T-helper 1 cell (primary cell): ENCODE measurements around the gene LHX2.

Source experiments
- DNase-seq, 5 donors: peaks; one replicate each; pipeline ENCODE4 v3.0.0-alpha.2; 2012 to 2020

Gene LHX2

DNA sequence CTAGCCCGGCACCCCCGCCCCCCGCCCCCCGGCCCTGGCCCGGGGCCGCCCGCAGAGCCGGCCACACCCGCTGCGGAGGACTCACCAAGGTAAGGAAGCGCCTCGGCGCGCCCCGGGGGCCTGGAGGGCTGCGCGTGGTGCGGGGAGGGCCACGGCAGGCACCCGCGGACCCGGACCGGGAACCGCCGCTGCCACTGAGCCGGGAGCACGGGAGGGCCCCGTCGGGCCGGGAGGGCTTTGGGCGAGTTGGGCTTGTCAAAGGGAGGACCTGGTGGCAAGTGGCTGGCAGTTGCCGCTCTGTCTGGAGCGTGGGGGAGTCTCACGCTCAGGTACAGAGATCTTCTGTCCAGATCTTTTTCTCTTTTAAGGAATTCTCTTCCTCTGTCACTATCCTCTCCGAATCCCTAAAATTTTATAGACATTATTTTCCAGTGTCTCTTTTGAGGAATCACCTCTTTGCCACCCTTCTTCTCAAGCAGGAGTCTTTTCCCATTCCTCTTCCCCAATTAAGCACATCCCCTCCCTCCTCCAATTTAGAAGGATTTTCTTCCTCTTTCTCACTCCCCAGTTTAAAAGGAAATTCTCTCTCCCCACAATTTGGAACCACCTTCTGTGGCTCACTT is 11.3 kb upstream of the LHX2 start:
- no peak for DNase-seq

DNA sequence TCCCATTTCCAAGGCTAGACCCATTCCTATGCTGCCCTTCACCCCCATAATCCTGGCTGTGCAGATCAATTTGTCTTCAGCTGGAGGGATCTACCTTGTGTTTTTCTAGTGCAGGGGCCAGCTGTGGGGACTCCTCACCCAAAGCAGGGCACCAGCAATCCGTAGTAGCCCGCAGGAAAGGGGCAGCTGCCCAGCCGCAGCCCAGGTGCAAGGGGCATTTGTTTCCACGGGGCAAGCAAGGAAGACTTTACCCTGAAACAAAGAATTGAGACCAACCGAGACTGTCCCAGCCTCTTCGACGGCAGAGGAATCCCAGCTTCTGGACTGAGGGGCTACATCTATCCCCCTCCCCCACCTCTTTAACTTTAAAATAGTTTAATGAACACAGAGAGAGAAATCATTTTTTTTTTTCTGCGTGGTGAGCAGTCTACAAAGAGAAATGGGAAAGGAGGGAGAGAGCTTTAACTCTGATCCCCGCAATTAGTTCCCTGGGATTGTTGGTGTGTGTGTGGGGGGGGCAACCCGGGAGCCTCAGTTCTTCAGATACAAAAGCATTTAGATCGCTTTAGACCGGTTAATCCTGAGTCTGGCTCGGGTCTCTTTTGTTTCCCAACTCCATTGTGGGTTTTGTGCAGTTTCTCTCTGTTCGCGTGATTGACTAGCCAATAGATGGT is 10.6 kb upstream of the LHX2 start:
- no peak for DNase-seq

DNA sequence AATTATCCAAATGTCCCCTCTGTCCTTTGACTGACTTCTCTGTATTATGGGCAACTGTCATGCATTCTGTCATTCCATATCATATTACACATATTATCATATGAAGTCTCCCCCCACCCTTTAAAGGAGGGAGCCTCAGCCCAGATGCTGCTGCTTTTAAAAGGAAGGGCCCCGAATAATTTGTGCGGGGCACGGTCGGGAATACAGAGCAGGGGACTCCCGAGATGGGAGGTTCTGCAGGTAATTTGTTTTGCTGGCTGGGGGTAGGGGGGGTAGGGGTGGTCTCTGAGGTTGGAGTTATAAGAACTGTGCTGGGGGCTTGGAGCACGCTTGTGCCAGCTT is 10.1 kb upstream of the LHX2 start:
- DNase-seq, result no peak

- no peak for DNase-seq
Measured at GRCh38 chr9:124001866-124002525, 9.6 kb upstream of the LHX2 start.

DNA sequence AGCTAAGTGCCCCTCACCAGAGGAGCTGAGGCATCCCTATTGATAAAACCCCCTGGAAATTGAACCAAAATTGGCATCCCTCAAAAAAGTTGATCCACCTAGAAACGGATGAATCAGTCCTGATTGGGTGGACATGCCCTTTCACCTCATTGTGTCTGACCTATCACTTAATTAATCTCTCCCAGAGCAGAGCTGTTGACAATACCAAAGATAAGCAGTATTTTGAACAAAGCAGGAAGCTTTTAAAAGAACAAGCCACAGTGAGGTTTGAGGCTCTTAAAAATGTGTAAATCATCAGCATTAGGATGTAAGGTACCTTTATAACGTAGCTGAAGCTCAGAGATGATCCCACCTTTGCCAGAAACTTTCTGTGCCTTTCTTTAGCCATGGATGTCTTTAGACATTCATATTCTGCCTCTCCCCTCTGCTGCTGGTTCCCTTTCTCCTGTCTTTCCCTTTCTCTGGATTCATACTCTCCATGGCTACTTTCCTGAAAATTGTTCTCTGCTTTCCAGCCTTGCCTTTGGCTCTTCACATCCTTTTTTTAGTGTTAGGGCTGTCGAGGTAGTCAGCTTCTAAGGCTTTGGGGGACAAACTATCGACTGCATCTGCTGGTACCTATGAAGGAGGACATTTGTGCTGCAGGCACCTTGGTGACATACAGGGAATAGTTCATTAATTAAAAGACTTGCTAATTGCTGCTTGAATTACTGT is 7.8 kb upstream of the LHX2 start:
- no peak for DNase-seq

GRCh38 chr9:124004593-124004992 is 7.0 kb upstream of the LHX2 start:
- no peak for DNase-seq

DNA sequence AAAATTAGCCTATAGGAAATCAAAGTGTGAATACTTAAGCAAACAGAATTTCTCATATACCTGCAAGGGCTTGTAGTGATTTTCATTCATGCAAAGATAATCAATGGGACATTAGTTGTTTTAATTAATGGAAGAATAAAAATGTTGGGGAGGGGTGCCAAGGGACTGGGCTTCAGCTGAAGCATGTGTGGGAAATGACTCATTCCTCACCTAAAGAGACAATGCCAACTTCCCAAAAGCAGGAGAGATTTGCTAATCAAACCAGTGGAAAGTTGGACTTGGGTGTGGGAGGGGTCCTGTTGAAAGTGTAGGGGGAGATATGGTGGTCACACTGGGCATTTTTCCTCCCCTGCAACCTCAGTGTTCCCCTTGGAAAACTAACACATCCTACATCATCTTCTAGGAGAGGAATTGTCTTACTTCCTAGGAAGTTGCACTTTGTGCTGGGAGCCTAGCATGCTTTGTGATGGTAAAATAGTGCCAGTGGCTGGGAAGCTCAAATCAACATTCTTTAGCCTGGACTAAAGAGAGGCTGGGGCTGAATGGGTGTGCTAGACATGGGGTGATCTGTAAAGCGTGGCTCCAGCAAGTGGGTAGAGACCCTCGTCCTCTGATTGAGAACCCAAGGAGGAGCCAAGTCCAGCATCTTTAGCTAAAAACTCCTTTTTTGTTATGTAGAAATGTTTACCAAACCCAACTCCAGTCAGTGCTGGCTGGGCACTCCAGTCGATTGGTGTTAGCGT is 6.4 kb upstream of the LHX2 start:
- no peak for DNase-seq

GRCh38 chr9:124006448-124007361 is 4.9 kb upstream of the LHX2 start:
- DNase-seq, result no peak

GRCh38 chr9:124007565-124008302 is 3.8 kb upstream of the LHX2 start:
- DNase-seq, result no peak

DNA sequence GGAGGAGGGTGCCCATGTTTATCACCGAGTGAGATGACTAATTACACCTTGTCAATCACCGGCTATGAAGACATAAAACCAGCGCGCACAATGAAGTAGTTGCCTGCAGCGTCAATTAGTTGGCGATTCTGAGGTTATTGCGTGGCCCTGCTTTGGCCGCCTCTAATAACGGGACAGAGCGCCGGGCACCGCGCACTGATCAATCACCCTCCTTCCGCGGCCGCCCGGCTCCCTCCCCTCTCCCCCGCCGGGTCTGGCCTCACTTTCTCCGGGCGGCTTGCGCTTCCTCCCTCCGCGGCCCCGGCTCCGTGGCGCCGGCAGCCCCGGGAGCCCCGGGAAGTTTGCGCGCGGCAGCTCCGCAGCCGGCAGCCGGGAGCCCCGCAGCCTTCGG is 3.3 kb upstream of the LHX2 start:
- no peak for DNase-seq

DNA sequence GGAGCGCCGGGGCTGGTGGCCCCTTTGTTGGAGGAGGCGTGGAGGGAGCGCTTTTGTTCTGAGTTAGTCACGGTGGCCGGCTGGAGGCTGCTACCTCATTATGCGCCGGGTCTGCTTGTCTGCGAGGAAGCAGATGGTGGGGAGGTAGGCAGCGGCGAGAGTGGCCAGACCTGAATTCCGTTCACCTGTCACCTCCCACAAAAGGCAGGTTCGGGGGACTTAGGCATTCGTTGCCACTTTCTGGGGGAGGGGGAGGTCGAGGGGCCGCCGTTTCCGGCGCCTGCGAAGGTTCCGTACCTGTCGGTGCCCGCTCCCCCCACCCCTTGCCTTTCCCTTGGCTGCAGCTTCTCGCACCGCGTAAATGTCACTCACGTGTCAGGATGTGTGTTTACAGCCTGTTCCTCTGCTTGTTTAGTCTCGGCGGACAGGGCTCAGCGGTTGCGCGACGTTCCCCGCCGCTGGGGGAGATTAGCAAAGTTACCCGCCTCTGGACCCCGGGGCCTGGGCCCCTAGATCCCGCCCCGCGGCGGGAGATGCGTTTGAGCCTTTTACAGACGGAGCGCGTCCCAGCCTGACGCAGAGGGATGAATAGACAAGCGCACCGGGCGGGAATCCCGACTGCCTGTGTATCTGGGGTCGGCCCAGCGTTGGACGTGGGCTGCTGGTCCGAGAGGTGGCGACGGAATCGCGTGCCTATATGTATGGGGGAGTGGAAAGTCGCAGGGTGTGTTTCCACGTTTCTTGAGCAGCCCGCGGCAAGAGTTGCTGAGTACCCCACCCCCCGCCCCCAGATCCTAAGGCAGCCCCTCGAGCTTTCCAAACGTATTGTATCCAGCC is 2.7 kb upstream of the LHX2 start:
- DNase-seq, result no peak

DNA sequence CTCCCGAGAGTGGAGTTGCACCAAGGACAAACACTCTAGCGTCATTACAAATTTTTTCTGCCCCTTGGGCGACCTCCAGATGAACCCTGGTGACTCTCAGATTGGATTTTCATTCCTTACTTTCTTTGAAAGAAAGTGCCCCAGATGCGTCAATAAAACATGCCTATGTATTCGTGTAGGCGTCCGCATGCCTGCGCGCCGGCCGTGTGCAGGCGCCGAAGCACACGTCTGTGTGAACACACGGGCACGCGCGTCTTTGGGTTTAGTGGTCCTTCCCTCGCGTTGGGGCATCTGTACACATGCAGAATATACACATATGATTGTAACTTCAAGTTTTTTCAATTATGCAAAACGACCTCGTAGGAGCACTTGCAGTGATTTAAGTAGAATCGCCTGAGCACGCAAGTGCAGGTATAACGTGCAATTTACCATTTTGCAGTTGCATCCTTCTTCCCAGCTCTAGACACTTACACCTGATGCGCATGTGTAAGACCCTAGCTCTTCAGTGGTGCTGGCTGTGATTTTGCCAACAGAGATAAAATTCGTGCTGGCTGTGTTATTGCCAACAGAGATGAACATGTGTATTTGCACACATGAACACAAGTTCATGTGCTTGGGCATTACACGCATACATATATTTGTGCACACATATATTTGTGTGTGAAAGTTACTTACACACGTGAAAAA is 1.9 kb upstream of the LHX2 start:
- DNase-seq, result no peak

DNA sequence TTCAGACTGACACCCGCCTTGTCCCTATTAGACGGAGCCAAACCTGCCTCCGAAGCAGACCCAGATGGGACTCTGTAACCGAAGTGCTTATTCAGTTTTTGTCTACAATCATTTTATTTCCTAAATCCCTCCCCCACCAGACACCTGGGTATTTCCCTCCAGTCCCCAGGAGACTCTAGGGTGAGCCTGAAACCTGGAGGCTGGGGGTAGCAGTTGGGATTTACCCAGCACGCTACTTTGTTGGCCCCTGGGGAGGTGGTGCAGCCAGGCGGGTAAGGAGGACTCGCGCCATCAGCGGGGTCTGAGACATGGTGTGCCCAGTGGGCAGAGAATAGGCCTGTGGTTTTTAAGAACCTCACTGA is 1.3 kb upstream of the LHX2 start:
- no peak for DNase-seq

DNA sequence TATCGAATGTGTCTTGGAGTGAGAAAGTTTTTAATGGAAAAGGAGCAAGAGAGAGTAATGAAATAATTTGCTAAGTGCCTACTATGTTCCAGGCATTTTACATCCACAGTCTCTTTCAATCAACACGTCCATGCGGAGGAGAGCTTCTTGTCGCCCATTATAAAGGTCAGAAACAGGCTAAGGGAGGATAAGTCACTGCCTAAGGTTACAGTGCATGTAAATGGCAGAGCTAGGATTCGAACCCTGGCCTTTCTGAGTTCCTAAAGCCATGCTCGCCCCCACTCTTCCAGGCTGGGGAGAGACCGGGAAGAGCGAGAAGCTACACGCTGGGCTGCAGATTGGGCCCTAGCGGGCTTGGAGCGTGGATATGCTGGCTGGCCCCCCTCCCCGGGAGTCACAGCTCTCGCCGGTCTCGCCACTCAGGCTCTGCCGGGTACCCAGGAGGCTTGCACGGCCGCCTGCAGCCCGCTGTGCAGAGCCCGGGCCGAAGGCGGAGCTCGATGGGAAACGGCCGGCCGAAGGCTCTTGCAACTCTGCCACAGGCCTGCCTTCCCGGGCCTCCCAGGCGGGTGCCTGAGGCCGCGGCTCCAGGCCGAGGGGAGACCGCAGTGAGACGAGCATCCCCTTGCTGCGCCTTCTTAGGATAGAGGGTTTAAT is 775 bp upstream of the LHX2 start:
- no peak for DNase-seq

- DNase-seq, result no peak
Measured at GRCh38 chr9:124012368-124013301, 1.1 kb downstream of the LHX2 start.

GRCh38 chr9:124013309-124014210 is 2.0 kb downstream of the LHX2 start:
- no peak for DNase-seq
